Measurements from ENCODE around the gene RTF1.

RTF1 gene

DNA sequence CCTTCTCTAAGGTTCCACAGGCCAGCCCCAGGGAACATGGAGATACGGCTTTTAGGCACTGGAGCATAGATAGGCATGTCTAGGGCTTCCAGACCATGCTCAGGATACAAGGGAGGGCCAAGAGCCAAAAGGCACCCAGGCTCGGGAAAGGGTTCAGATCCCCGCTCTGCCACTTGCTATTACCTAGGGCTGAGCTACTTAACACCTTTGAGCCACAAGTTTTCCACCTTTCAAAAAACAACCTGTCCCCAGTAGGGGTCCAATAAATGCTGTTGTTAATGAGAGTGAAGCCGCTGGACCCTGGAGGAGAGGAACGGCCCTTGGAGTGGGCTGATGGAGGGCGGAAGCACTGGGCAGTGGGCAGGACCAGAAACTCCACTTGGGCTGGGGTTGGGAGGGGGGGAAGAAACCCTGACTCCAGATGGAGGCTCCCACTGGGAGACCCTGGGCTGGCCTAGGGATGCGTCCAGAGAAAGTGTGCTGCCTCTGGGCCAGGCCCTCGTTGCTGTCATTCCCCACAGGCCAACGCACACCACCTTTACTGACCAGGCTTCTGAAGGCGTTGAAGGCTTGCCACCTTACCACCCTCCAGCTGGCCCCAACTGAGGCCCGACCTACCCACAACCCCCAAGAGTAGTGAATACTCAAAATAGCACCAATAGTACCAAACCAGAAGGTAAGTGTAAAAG, 68.2 kb downstream of the RTF1 start:
- ChIA-PET POLR2A (interaction anchor here (1.7 kb wide), 1 partner anchor 8 kb away, joined by 5 read pairs; no protein-coding TSS in a partner anchor), CTCF (no interaction called here)
- TF ChIP-seq, protein P1, sequence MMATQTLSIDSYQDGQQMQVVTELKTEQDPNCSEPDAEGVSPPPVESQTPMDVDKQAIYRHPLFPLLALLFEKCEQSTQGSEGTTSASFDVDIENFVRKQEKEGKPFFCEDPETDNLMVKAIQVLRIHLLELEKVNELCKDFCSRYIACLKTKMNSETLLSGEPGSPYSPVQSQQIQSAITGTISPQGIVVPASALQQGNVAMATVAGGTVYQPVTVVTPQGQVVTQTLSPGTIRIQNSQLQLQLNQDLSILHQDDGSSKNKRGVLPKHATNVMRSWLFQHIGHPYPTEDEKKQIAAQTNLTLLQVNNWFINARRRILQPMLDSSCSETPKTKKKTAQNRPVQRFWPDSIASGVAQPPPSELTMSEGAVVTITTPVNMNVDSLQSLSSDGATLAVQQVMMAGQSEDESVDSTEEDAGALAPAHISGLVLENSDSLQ (IDR thresholded peaks at IDR 0.05) = no peak
- TF ChIP-seq L3MBTL2 (conservative IDR thresholded peaks at IDR 0.05) (no peak), TARDBP (IDR thresholded peaks at IDR 0.05) (no peak)

DNA sequence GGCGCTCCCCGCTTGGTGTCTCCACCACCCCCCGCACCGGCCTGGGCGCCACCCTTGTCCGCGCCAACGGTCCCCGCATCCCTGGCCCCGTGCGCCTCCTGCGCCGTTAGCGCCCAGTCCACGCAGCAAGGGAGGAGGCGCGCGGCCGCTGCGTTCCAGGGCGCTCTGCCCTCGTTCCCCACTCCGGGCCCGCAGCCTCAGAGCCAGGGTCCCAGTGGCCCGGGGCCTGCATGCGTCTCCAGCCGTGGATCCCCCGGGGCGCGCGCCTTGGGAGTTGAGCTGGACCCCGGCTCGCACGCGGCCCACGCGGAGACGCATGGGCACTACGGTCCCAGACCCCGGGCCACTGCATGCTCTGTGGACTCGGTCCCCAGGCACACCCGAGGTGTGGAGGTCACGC, 69.4 kb downstream of the RTF1 start:
- ChIA-PET POLR2A (interaction anchor here (0.8 kb wide), 1 partner anchor 58 kb away, joined by 3 read pairs; the partner anchor contains the start of gene RPAP1), CTCF (no interaction called here)
- no peak for TF ChIP-seq TARDBP (IDR thresholded peaks at IDR 0.05)
- no peak for TF ChIP-seq ZNF384 (IDR thresholded peaks at IDR 0.05)
- TF ChIP-seq L3MBTL2 (conservative IDR thresholded peaks at IDR 0.05) = no peak
- DNase-seq (ENCODE audit: extremely low spot score) = no peak

More for the DNA sequence above, 68.2 kb downstream of the RTF1 start:
- DNase-seq (ENCODE audit: extremely low spot score) = no peak

DNA sequence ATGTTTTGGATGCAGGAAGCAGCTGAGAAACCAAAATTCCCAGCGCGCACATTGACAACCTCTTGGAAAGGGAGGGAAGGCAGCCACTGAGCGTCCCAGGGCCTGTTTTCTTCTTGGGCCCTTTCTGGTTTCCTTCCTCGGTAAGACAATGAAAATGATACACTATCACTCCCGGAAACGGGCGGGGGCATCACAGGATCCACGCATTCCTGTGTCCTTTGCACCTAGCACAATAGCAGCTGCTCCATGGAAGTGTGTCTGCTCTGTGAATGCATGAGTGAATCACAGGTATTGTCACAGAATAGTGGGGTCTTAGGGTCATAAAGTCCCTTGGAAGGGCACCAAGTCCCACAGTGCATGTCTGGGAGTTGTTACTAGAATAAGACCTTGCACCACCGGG, 70.5 kb downstream of the RTF1 start:
- DNase-seq (ENCODE audit: extremely low spot score) = no peak
- no peak for TF ChIP-seq SP1 (IDR thresholded peaks at IDR 0.05)
- no peak for TF ChIP-seq HDGF (IDR thresholded peaks at IDR 0.05; ENCODE audit: borderline replicate concordance)
- TF ChIP-seq LEF1 (IDR thresholded peaks at IDR 0.05; ENCODE audit: borderline replicate concordance) = no peak
- TF ChIP-seq CTBP1 (IDR thresholded peaks at IDR 0.05; ENCODE audit: borderline replicate concordance) = no peak
- CTCF ChIA-PET = no interaction called here
- POLR2A ChIA-PET = no interaction called here

DNA sequence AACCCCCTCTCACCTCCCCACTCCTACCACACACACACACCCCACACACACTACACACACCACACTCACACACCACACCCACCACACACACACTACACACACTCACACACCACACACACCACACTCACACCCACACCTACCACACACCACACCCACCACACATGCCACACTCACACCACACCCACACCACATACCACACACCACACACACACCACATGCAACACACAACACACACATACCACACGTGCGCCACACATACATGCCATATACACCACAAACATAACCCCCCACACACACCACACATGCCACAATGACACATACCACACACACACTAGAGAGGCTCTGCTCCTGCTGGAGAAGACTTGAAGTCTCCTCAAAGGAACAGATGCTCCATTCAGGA, 70.9 kb downstream of the RTF1 start:
- no peak for TF ChIP-seq NFRKB (IDR thresholded peaks at IDR 0.05)
- TF ChIP-seq ARNT (IDR thresholded peaks at IDR 0.05) = no peak
- TF ChIP-seq FOXA1 (IDR thresholded peaks at IDR 0.05) = no peak
- TF ChIP-seq FOXK2 (IDR thresholded peaks at IDR 0.05) = no peak
- no peak for TF ChIP-seq LEF1 (IDR thresholded peaks at IDR 0.05; ENCODE audit: borderline replicate concordance)
- TF ChIP-seq SUZ12 (IDR thresholded peaks at IDR 0.05) = no peak
- TF ChIP-seq, protein P1 (IDR thresholded peaks at IDR 0.05) = no peak
- no peak for TF ChIP-seq HDGF (IDR thresholded peaks at IDR 0.05; ENCODE audit: borderline replicate concordance)
- no peak for TF ChIP-seq TARDBP (IDR thresholded peaks at IDR 0.05)
- TF ChIP-seq FOXM1 (IDR thresholded peaks at IDR 0.05; ENCODE audit: borderline replicate concordance) = no peak
- TF ChIP-seq ZNF384 (IDR thresholded peaks at IDR 0.05) = no peak
- no peak for TF ChIP-seq BHLHE40 (IDR thresholded peaks at IDR 0.05; ENCODE audit: borderline replicate concordance)
- TF ChIP-seq CTBP1 (IDR thresholded peaks at IDR 0.05; ENCODE audit: borderline replicate concordance) = no peak
- TF ChIP-seq SP1 (IDR thresholded peaks at IDR 0.05) = no peak
- no peak for TF ChIP-seq L3MBTL2 (conservative IDR thresholded peaks at IDR 0.05)
- no peak for TF ChIP-seq ELF4 (IDR thresholded peaks at IDR 0.05)
- no peak for DNase-seq (ENCODE audit: extremely low spot score)
- POLR2A ChIA-PET = no interaction called here
- CTCF ChIA-PET = no interaction called here

DNA sequence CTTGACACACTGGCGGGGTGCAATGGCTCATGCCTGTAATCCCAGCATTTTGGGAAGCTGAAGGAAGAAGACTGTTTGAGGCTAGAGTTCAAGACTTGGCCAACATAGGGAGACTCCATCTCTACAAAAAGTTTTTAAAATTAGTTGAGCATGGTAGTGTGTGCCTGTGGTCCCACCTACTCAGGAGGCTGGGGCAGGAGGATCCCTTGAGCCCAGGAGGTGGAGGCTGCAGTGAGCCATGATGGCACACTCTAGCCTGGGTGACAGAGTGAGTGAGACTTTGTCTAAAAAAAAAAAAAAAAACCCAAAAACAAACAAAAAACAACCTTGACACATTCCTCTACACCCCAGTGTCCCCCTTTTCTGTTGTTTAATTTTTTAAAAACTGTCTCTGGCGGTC, 72.7 kb downstream of the RTF1 start:
- TF ChIP-seq BHLHE40 (IDR thresholded peaks at IDR 0.05; ENCODE audit: borderline replicate concordance) = no peak
- no peak for TF ChIP-seq ZNF384 (IDR thresholded peaks at IDR 0.05)
- TF ChIP-seq NFRKB (IDR thresholded peaks at IDR 0.05) = no peak
- no peak for TF ChIP-seq CTBP1 (IDR thresholded peaks at IDR 0.05; ENCODE audit: borderline replicate concordance)
- TF ChIP-seq FOXM1 (IDR thresholded peaks at IDR 0.05; ENCODE audit: borderline replicate concordance) = no peak
- TF ChIP-seq SUZ12 (IDR thresholded peaks at IDR 0.05) = no peak
- TF ChIP-seq TARDBP (IDR thresholded peaks at IDR 0.05) = no peak
- TF ChIP-seq LEF1 (IDR thresholded peaks at IDR 0.05; ENCODE audit: borderline replicate concordance) = no peak
- no peak for TF ChIP-seq FOXK2 (IDR thresholded peaks at IDR 0.05)
- TF ChIP-seq SP1 (IDR thresholded peaks at IDR 0.05) = no peak
- TF ChIP-seq, protein P1 (IDR thresholded peaks at IDR 0.05) = no peak
- TF ChIP-seq L3MBTL2 (conservative IDR thresholded peaks at IDR 0.05) = no peak
- no peak for TF ChIP-seq HDGF (IDR thresholded peaks at IDR 0.05; ENCODE audit: borderline replicate concordance)
- TF ChIP-seq ELF4 (IDR thresholded peaks at IDR 0.05) = no peak
- TF ChIP-seq FOXA1 (IDR thresholded peaks at IDR 0.05) = no peak
- no peak for DNase-seq (ENCODE audit: extremely low spot score)
- POLR2A ChIA-PET = no interaction called here
- CTCF ChIA-PET = interaction anchor here (0.6 kb wide), 1 partner anchor 45 kb away, joined by 3 read pairs; no protein-coding TSS in a partner anchor

DNA sequence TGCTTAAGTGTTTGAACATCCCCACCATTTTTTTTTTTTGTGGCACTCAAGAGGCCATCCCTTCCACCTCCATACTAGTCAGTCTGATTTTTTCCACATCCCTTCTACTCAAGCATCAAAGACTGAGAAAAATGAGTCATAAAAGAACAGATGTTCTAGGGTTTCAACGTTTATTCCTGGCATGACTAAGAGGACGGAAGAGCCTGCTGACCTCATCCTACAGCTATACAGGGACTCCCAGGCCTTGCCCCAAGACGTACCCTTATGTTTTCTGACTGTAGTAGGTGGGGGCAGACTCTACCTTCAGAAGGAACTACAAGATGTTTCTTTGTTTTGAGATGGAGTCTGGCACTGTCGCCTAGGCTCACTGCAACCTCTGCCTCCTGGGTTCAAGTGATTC, 73.5 kb downstream of the RTF1 start:
- TF ChIP-seq L3MBTL2 (conservative IDR thresholded peaks at IDR 0.05) (no peak), FOXK2 (IDR thresholded peaks at IDR 0.05) (no peak), SUZ12 (IDR thresholded peaks at IDR 0.05) (no peak), ELF4 (IDR thresholded peaks at IDR 0.05) (no peak), SP1 (IDR thresholded peaks at IDR 0.05) (no peak), TARDBP (IDR thresholded peaks at IDR 0.05) (no peak)
- ChIA-PET CTCF (no interaction called here), POLR2A (no interaction called here)
- no peak for DNase-seq (ENCODE audit: extremely low spot score)

DNA sequence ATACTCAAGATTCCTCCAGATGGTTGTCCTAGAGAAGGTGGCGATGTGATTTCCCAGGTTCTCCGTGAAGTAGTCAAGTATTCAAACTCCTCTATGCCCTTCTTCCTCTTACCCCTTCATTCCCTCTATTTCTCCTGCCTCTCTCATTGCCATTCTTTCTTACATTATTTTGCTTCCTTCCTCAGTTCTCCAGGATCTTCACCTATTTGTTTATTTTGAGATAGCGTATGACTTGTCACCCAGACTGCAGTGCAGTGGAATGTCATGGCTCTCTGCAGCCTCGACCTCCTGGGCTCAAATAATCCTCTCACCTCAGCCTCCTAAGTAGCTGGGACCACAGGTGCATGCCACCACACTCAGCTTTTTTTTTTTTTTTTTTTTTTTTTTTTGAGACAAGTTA, 75.0 kb downstream of the RTF1 start:
- ChIA-PET CTCF (no interaction called here), POLR2A (no interaction called here)
- TF ChIP-seq ZNF384 (IDR thresholded peaks at IDR 0.05) (0 out of 2 replicates have a peak, but pooled peaks have one; percentile 21), CTBP1 (IDR thresholded peaks at IDR 0.05; ENCODE audit: borderline replicate concordance) (no peak)
- DNase-seq (ENCODE audit: extremely low spot score) = no peak

All from HEK293T (cell line).